Stimulated activated naive CD8-positive, alpha-beta T cell treated with anti-CD3 and anti-CD28 coated beads, Interleukin-15, Interleukin-2, amounts not matched to agents 100 ng/mL and 50 ng/mL, for 24 hours (primary cell): ENCODE results near the gene PDE1C.

ENCODE experiments used
- H3K27ac Mint-ChIP-seq: one replicate; pipeline ENCODE4 v1.8.0; 2021; ENCODE audit warnings: mild to moderate bottlenecking, mixed read lengths
- H3K27me3 Mint-ChIP-seq: one replicate; pipeline ENCODE4 v1.8.0; 2021; ENCODE audit warnings: mixed read lengths
- H3K36me3 Mint-ChIP-seq: one replicate; pipeline ENCODE4 v1.8.0; 2021; ENCODE audit warnings: low read depth, mixed read lengths
- H3K4me1 Mint-ChIP-seq: one replicate; pipeline ENCODE4 v1.8.0; 2021; ENCODE audit warnings: low read depth, mixed read lengths
- H3K4me3 Mint-ChIP-seq: one replicate; pipeline ENCODE4 v1.8.0; 2021; ENCODE audit warnings: mild to moderate bottlenecking, mixed read lengths
- H3K9me3 Mint-ChIP-seq: one replicate; pipeline ENCODE4 v1.8.0; 2021; ENCODE audit warnings: mixed read lengths

Gene PDE1C

GRCh38 chr7:31970501-31970900 is 99.7 kb downstream of the PDE1C start:
- Mint-ChIP-seq H3K4me3 (no peak overlapping the region), H3K36me3 (no peaks in the 10 kb centered on the region), H3K27ac (no peak overlapping the region), H3K4me1 (no peaks in the 10 kb centered on the region), H3K27me3 (no peaks in the 10 kb centered on the region), H3K9me3 (peaks cover 5% of the 10 kb centered on the region)

GRCh38 chr7:31963569-31964175 is 106.5 kb downstream of the PDE1C start:
- Mint-ChIP-seq H3K36me3 (no peaks in the 10 kb centered on the region), H3K4me1 (no peaks in the 10 kb centered on the region), H3K9me3 (peaks cover 5% of the 10 kb centered on the region), H3K27ac (no peak overlapping the region), H3K27me3 (no peaks in the 10 kb centered on the region), H3K4me3 (no peak overlapping the region)

GRCh38 chr7:31962246-31962645 is 108.0 kb downstream of the PDE1C start:
- H3K4me1 Mint-ChIP-seq = no peaks in the 10 kb centered on the region
- no peak overlapping the region for H3K4me3 Mint-ChIP-seq
- H3K27ac Mint-ChIP-seq = no peak overlapping the region
- no peaks in the 10 kb centered on the region for H3K27me3 Mint-ChIP-seq
- H3K9me3 Mint-ChIP-seq = peaks cover 5% of the 10 kb centered on the region
- no peaks in the 10 kb centered on the region for H3K36me3 Mint-ChIP-seq

GRCh38 chr7:31958226-31958625 is 112.0 kb downstream of the PDE1C start:
- H3K27ac Mint-ChIP-seq = no peak overlapping the region
- no peaks in the 10 kb centered on the region for H3K36me3 Mint-ChIP-seq

GRCh38 chr7:31957756-31958155 is 112.5 kb downstream of the PDE1C start:
- no peak overlapping the region for H3K27ac Mint-ChIP-seq
- no peaks in the 10 kb centered on the region for H3K27me3 Mint-ChIP-seq
- no peaks in the 10 kb centered on the region for H3K36me3 Mint-ChIP-seq
- no peak overlapping the region for H3K4me3 Mint-ChIP-seq
- no peaks in the 10 kb centered on the region for H3K4me1 Mint-ChIP-seq
- H3K9me3 Mint-ChIP-seq = no peaks in the 10 kb centered on the region

More at GRCh38 chr7:31958226-31958625, 112.0 kb downstream of the PDE1C start:
- Mint-ChIP-seq H3K4me1 (no peaks in the 10 kb centered on the region), H3K4me3 (no peak overlapping the region), H3K27me3 (no peaks in the 10 kb centered on the region), H3K9me3 (no peaks in the 10 kb centered on the region)

- Mint-ChIP-seq H3K36me3 (no peaks in the 10 kb centered on the region), H3K27ac (no peak overlapping the region), H3K4me3 (no peak overlapping the region), H3K4me1 (no peaks in the 10 kb centered on the region), H3K9me3 (no peaks in the 10 kb centered on the region), H3K27me3 (no peaks in the 10 kb centered on the region)
These were observed 113.0 kb downstream of the PDE1C start for GRCh38 chr7:31957090-31957720.

- no peaks in the 10 kb centered on the region for H3K27me3 Mint-ChIP-seq
- no peak overlapping the region for H3K4me3 Mint-ChIP-seq
- no peaks in the 10 kb centered on the region for H3K36me3 Mint-ChIP-seq
- no peaks in the 10 kb centered on the region for H3K4me1 Mint-ChIP-seq
- H3K9me3 Mint-ChIP-seq = no peaks in the 10 kb centered on the region
- H3K27ac Mint-ChIP-seq = no peak overlapping the region
These were observed 114.6 kb downstream of the PDE1C start for GRCh38 chr7:31955641-31956040.

- H3K9me3 Mint-ChIP-seq = no peaks in the 10 kb centered on the region
- no peak overlapping the region for H3K4me3 Mint-ChIP-seq
- H3K27ac Mint-ChIP-seq = no peak overlapping the region
- H3K4me1 Mint-ChIP-seq = no peaks in the 10 kb centered on the region
- H3K36me3 Mint-ChIP-seq = no peaks in the 10 kb centered on the region
- no peaks in the 10 kb centered on the region for H3K27me3 Mint-ChIP-seq
These were observed 115.2 kb downstream of the PDE1C start for GRCh38 chr7:31955021-31955420.

GRCh38 chr7:31954500-31954899 is 115.7 kb downstream of the PDE1C start:
- Mint-ChIP-seq H3K4me3 (no peak overlapping the region), H3K27ac (no peak overlapping the region), H3K4me1 (no peaks in the 10 kb centered on the region), H3K36me3 (no peaks in the 10 kb centered on the region), H3K27me3 (no peaks in the 10 kb centered on the region), H3K9me3 (no peaks in the 10 kb centered on the region)

GRCh38 chr7:31953432-31953831 is 116.8 kb downstream of the PDE1C start:
- H3K27me3 Mint-ChIP-seq = no peaks in the 10 kb centered on the region
- no peak overlapping the region for H3K4me3 Mint-ChIP-seq
- no peaks in the 10 kb centered on the region for H3K4me1 Mint-ChIP-seq
- H3K9me3 Mint-ChIP-seq = no peaks in the 10 kb centered on the region
- H3K36me3 Mint-ChIP-seq = no peaks in the 10 kb centered on the region
- H3K27ac Mint-ChIP-seq = no peak overlapping the region

GRCh38 chr7:31950091-31950755 is 120.0 kb downstream of the PDE1C start:
- Mint-ChIP-seq H3K4me1 (no peaks in the 10 kb centered on the region), H3K9me3 (peaks cover 6% of the 10 kb centered on the region), H3K4me3 (no peak overlapping the region), H3K27me3 (no peaks in the 10 kb centered on the region), H3K27ac (no peak overlapping the region), H3K36me3 (no peaks in the 10 kb centered on the region)

- Mint-ChIP-seq H3K27me3 (no peaks in the 10 kb centered on the region), H3K4me1 (no peaks in the 10 kb centered on the region), H3K27ac (no peak overlapping the region), H3K36me3 (no peaks in the 10 kb centered on the region), H3K9me3 (peaks cover 6% of the 10 kb centered on the region), H3K4me3 (no peak overlapping the region)
These were observed 122.2 kb downstream of the PDE1C start for GRCh38 chr7:31948029-31948428.

GRCh38 chr7:31940167-31940566 is 130.0 kb downstream of the PDE1C start:
- H3K4me3 Mint-ChIP-seq = no peak overlapping the region
- no peak overlapping the region for H3K27ac Mint-ChIP-seq
- no peaks in the 10 kb centered on the region for H3K36me3 Mint-ChIP-seq
- H3K9me3 Mint-ChIP-seq = peaks cover 4% of the 10 kb centered on the region
- no peaks in the 10 kb centered on the region for H3K4me1 Mint-ChIP-seq
- H3K27me3 Mint-ChIP-seq = no peaks in the 10 kb centered on the region

GRCh38 chr7:31939076-31939475 is 131.1 kb downstream of the PDE1C start:
- Mint-ChIP-seq H3K27ac (no peak overlapping the region), H3K27me3 (no peaks in the 10 kb centered on the region), H3K4me1 (no peaks in the 10 kb centered on the region), H3K4me3 (no peak overlapping the region), H3K9me3 (peaks cover 10% of the 10 kb centered on the region), H3K36me3 (no peaks in the 10 kb centered on the region)

GRCh38 chr7:31938650-31939049 is 131.6 kb downstream of the PDE1C start:
- Mint-ChIP-seq H3K27ac (no peak overlapping the region), H3K4me1 (no peaks in the 10 kb centered on the region), H3K9me3 (peaks cover 10% of the 10 kb centered on the region), H3K36me3 (no peaks in the 10 kb centered on the region), H3K4me3 (no peak overlapping the region), H3K27me3 (no peaks in the 10 kb centered on the region)
